Measurements from ENCODE around the gene CTNND1. TPM values are rescaled to one million over a fixed set of nuclear protein-coding genes. Genes with fewer than 3 reads are reported as not detected.

The CTNND1 gene
- total RNA-seq, 1 donor from 2014 or later: 268 TPM

GRCh38 chr11:57758174-57758573 is 3.4 kb upstream of the CTNND1 start:
- no peak for DNase-seq (ENCODE audit: extremely low read depth, low read depth, low spot score)

GRCh38 chr11:57762235-57762861 is 746 bp downstream of the CTNND1 start:
- DNase-seq (ENCODE audit: extremely low read depth, low read depth, low spot score): no peak

DNA sequence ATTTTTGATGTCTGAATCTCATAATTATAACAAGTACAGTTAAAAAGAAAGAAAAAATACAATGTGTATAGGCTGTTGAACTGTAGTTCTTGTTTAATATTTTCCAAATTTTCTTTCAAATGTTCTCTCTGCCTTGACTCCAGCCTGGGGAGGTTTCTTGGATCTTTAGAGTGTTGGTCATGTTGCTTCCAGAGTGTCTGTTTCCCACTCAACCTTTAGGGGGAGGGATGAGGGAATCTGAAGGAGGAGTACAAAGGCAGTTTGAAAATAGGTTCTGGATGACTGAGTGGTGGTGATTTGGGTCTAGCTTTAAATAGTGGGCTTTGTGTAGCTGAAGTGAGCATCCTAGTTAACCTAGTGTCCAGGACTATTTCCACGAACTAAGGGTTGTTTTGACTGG is 2.0 kb downstream of the CTNND1 start:
- DNase-seq (ENCODE audit: extremely low read depth, low read depth, low spot score): no peak

DNA sequence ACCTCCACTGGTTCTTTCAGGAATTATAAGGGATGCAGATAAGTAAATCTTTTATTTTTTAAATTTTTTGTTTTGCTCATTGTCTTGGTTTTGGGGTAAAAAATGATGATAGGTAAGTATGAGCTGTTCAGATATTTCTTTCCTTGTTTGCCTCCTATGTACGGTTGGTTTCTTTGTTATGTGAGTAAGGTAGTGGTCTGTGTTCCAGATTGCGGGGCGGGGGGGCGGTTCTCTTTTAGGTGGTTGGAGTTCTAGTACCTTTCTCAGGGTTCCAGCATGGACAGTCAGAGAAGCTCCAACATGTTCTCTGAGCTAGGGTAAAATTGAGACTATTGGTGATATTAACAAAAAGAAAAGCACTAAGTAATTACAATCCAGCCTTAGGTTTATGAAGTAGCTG is 2.4 kb downstream of the CTNND1 start:
- DNase-seq (ENCODE audit: extremely low read depth, low read depth, low spot score): no peak

- no peak for DNase-seq (ENCODE audit: extremely low read depth, low read depth, low spot score)
Measured at GRCh38 chr11:57764566-57764965, 3.0 kb downstream of the CTNND1 start.

GRCh38 chr11:57764972-57765371 is 3.4 kb downstream of the CTNND1 start:
- DNase-seq (ENCODE audit: extremely low read depth, low read depth, low spot score): no peak

DNA sequence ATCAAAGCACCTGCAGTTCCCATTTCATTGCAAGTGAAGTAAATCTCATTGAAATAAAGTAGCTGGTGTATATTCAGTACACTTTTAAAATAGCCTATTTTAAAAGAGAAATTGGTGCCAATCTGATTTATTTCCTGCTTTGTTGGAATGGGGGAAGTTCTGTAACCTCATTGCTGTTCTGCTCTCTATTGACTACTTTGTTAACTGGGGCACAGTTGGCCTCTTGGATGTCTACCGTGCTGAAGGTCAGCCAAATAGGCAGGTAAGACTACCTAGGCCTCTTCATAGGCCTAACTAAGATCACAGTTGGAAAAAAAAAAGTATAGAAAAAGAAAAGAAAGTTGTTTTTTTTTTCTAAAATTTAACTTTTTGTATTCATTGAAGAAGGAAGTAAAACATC is 9.2 kb downstream of the CTNND1 start:
- DNase-seq (ENCODE audit: extremely low read depth, low read depth, low spot score): no peak

GRCh38 chr11:57771365-57771764 is 9.8 kb downstream of the CTNND1 start:
- no peak for DNase-seq (ENCODE audit: extremely low read depth, low read depth, low spot score)

GRCh38 chr11:57772562-57772961 is 11.0 kb downstream of the CTNND1 start:
- DNase-seq (ENCODE audit: extremely low read depth, low read depth, low spot score): no peak

DNA sequence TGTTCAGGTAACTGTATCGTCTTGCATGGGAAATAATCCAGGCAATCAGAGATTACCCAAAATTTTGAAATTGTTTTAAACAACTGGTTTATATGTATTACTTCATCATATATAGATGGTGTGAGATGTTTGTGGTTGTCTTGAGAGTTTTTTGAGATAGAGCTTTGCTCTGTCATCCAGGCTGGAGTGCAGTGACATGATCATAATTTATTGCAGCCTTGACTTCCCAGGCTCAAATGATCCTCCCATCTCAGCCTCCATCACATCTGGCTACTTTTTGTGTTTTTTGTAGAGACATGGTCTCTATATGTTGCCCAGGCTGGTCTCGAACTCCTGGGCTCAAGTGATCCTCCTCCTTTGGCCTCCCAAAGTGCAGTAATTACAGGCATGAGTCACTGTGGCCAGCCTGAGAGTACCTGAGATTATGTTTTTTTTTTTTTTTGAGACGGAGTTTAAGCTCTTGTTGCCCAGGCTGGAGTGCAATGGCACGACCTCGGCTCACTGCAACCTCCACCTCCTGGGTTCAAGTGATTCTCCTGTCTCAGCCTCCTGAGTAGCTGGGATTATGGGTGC is 11.5 kb downstream of the CTNND1 start:
- DNase-seq (ENCODE audit: extremely low read depth, low read depth, low spot score): no peak

DNA sequence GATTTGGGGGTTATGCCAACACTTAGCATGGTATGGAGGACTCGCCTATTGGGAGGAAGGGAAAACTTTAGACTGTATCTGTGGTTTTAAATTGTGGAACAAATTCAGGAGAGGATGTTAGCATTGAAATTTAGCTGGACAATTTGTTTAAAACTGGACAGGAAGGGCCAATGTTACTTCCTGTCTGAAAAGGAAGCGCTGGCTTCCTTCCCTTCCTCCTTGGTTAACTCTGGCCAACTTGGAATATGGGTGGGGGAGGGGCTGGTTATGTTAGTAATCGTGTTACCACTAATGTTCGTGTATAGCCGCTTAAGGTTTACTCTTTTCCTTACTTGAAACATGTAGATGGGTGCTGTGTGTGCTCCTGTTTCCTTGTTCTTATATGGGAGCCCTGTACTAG is 13.9 kb downstream of the CTNND1 start:
- no peak for DNase-seq (ENCODE audit: extremely low read depth, low read depth, low spot score)

- DNase-seq (ENCODE audit: extremely low read depth, low read depth, low spot score): no peak
Measured at GRCh38 chr11:57776031-57776521, 14.5 kb downstream of the CTNND1 start.

DNA sequence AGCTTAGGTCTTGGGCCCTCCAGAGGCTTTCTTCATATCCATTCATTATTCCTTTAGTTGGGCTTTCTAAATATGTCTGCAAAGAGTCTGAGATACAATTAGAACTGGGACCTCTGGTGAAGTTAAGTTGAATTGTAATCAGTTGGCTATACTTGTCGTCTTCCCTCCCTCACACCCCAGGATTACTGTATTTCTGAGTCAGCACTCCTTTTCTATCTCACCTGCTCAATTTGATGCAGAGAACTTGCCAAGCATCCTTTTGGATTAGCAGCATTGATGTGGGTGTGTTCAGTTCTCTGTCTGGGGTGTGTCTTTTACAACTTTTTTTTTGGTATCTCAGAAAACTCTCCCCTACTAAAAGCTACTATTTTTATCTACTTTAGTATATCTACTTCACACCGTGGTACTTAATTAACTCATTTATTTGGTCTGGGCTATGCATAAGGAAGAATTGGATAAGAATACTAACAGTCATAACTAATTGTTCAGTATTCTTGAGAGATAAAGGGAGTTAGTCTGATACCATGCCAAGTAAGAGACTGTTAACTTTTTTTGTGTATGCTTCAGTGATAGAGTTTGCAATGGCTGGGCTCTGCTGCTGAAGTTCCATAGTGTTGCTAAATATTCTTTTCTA is 15.1 kb downstream of the CTNND1 start:
- DNase-seq (ENCODE audit: extremely low read depth, low read depth, low spot score): no peak

- DNase-seq (ENCODE audit: extremely low read depth, low read depth, low spot score): no peak
Measured at GRCh38 chr11:57777969-57778317, 16.3 kb downstream of the CTNND1 start.

DNA sequence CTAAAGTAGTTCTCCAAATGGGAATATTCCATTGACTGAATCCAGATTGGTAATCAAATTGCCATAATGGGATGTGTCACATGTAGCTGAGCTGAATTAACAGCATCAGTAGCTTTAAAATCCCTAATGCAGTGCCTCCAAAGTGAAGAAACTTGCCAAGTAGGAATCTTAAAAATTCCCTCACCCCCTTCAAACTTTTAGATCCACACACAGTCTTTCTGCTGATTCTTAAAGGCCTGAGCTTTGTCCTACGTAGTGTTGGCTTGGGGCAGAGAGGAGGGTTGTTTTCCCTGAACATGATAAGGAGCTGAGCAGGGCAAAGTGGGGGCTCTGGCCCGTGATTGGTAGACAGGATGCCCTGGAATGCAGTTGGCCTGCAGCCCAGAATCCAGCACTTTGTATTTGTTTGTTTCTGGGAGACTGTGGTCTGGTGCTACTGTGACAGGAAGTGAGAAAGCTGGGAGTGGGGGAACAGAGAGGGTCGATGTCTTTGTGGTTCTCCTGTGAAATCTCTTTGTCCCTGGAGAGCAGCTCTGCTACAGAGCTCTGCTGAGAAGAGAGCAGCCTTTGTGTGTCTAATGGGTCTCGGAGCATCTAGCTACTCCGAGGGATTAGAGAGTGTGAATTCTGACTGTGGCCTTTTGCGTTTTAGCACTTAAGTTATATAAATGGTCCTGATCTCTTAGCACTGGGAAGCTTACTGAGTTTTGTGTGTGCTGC is 16.9 kb downstream of the CTNND1 start:
- peak; percentile 99 for DNase-seq (ENCODE audit: extremely low read depth, low read depth, low spot score)

- no peak for DNase-seq (ENCODE audit: extremely low read depth, low read depth, low spot score)
Measured at GRCh38 chr11:57779276-57779675, 17.7 kb downstream of the CTNND1 start.

GRCh38 chr11:57781529-57781943 is 19.9 kb downstream of the CTNND1 start:
- no peak for DNase-seq (ENCODE audit: extremely low read depth, low read depth, low spot score)

DNA sequence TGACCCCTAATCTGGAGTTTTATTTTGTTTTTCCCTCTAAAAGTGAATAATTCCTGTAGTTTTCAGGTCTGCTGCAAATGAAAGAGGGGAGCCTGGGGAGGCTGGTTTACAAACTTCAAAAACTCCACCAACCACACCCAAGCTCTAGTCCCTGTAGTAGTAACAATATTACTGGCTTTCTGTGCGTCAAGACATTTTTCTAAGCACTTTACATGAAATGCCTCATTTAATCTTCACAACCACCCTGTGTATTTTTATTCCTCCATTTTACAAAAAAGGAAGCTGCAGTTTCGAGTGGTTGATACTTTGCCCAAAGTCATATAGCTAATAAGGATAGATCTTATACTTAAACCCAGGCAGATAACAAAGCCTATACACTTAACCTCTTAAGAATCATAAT is 23.5 kb downstream of the CTNND1 start:
- DNase-seq (ENCODE audit: extremely low read depth, low read depth, low spot score): no peak

GRCh38 chr11:57786436-57786835 is 24.8 kb downstream of the CTNND1 start:
- DNase-seq (ENCODE audit: extremely low read depth, low read depth, low spot score): no peak

- no peak for DNase-seq (ENCODE audit: extremely low read depth, low read depth, low spot score)
Measured at GRCh38 chr11:57787006-57787604, 25.5 kb downstream of the CTNND1 start.
